Measurements from ENCODE around the gene SLC38A8.

DNA sequence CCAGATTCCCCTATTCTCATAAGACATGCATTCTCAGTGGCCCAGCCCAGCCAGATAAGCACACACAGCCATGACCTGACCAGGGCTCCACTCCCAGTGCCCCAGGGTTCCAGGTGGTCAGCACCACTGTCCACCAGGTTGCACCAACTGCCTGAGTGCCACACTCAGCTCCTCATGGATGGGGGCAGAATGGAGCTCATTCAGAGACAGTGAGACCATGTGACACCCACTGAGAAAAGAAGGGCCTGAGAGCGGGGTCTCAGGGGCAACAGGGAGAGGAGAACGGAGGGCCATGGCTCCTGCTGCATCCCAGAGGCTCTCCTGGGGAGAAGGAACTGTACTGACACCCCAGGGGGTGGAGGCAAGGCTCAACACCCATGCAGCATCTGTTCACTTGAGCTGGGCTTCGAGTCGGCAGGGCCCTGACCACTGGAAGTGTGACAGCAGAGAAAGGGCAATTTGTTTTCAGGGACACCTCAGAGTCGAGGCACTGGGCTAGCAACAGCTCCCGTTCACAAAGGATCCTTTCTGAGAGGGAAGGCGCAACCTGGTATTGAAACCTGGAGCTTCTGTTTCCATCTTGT is 18.7 kb upstream of the SLC38A8 start:
- TF ChIP-seq, protein P1, sequence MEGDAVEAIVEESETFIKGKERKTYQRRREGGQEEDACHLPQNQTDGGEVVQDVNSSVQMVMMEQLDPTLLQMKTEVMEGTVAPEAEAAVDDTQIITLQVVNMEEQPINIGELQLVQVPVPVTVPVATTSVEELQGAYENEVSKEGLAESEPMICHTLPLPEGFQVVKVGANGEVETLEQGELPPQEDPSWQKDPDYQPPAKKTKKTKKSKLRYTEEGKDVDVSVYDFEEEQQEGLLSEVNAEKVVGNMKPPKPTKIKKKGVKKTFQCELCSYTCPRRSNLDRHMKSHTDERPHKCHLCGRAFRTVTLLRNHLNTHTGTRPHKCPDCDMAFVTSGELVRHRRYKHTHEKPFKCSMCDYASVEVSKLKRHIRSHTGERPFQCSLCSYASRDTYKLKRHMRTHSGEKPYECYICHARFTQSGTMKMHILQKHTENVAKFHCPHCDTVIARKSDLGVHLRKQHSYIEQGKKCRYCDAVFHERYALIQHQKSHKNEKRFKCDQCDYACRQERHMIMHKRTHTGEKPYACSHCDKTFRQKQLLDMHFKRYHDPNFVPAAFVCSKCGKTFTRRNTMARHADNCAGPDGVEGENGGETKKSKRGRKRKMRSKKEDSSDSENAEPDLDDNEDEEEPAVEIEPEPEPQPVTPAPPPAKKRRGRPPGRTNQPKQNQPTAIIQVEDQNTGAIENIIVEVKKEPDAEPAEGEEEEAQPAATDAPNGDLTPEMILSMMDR (IDR thresholded peaks at IDR 0.05; ENCODE audit: poor library complexity): no peak
- TF ChIP-seq EZH2phosphoT487 (IDR thresholded peaks at IDR 0.05; ENCODE audit: low read depth, severe bottlenecking, unreplicated experiment): no peak
- TF ChIP-seq EZH2 (IDR thresholded peaks at IDR 0.05; ENCODE audit: borderline replicate concordance): no peak

All from hepatocyte (in vitro differentiated cells).